ENCODE results near the gene HSPA9. TPM values are rescaled to one million over a fixed set of nuclear protein-coding genes. Genes with fewer than 3 reads are reported as not detected.
A peak's percentile ranks its signal among the peaks of the same experiment; 100 is the strongest.

Gene HSPA9
- total and polyA plus RNA-seq, 2 of the 8 experiments (the other 6 are each of a cell fraction or from before 2014, with no cell fraction given), result 191 to 395 TPM

DNA sequence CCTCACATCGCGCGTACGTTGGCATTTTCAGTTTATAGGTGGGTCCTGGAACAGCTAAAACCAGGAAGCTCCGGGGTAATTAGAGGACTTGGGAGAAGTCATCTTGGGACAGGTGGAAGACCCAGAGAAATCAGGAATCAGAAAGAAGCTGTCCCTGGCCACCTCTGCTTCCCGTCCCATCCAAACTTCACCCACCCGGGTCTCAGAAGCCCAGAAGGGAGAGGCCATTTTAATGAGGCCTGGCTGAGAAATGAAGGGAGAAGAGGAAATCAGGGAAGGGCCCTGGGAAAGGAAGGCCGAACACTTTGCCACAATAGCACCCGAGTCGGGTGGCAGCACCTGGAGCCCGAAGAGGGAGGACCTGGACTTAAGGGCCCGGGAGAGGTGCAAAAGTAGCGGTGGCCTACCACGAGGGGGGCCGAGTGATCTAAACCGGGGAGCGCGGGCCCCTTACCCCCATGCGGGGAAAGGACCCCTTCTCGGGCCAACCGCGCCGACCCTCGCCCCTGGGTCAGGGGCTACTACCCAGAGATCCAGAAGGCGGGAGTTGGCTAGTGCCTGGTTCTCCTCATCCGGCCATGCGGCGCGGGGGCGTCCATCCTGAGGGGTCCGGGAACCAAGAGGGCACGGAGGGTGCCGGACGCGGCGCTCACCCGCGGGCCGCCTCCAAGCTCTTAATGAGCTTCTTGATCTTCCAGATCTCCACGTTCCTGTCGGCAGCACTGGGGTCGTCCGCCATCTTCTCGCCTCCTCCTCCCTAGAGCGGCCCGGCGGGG lies 32.8 kb downstream of the HSPA9 start:
- Histone ChIP-seq H3K9ac (replicated peaks in 1 of 4; ENCODE audit: extremely low read depth in 1 of 4, low read depth in 3 of 4, low read length in 3 of 4) (peak overlapping the region; percentile 88 to 99 (median 97)), H4K5ac (ENCODE audit: insufficient read length, low read depth, low read length) (no peak overlapping the region), H4K8ac (ENCODE audit: extremely low read depth, insufficient read depth, low read length) (peak overlapping the region; percentile 99; the same call in 1 of the 2 replicates), H2BK20ac (ENCODE audit: low read length) (no peak overlapping the region), H4K20me1 (replicated peaks in 1 of 2; ENCODE audit: control insufficient read depth in 1 of 2, insufficient read depth in 2 of 2, low read length in 2 of 2) (peaks cover 8% of the 10 kb centered on the region in 2 experiments), H3K4me1 (replicated peaks in 1 of 4; ENCODE audit: control insufficient read depth in 3 of 4, insufficient read depth in 4 of 4, low read length in 3 of 4) (peaks cover 0 to 16% (median 2%) of the 10 kb centered on the region in 4 experiments; a peak in 4 of 7 replicates), H3K23ac (ENCODE audit: insufficient read length) (no peak overlapping the region), H3K18ac (ENCODE audit: extremely low read depth, low read length) (peak overlapping the region; percentile 96; the same call in 1 of the 2 replicates), H3K14ac (ENCODE audit: insufficient read length) (no peak overlapping the region), H3K9me3 (ENCODE audit: insufficient read depth in 2 of 2, low read depth in 1 of 2, low read length in 1 of 2) (no peaks in the 10 kb centered on the region), H3K36me3 (ENCODE audit: control insufficient read depth in 2 of 4, insufficient read depth in 4 of 4, low read length in 3 of 4) (peaks cover 0 to 28% (median 1%) of the 10 kb centered on the region in 4 experiments; a peak in 2 of 8 replicates), H4K91ac (replicated peaks; ENCODE audit: insufficient read length, low read length) (no peak overlapping the region), H2AFZ (ENCODE audit: low read length) (no peak overlapping the region), H2AK5ac (ENCODE audit: low read depth, low read length) (no peak overlapping the region), H3K27me3 (replicated peaks in 1 of 4; ENCODE audit: control insufficient read depth in 3 of 4, extremely low read depth in 1 of 4, insufficient read depth in 3 of 4, low read length in 3 of 4) (no peaks in the 10 kb centered on the region), H3K4me2 (ENCODE audit: insufficient read depth in 1 of 2, low read depth in 2 of 2, low read length in 2 of 2) (peak overlapping the region; percentile 77 to 93), H2BK12ac (ENCODE audit: low read depth, low read length) (peak overlapping the region; percentile 19; the same call in 1 of the 2 replicates), H2BK5ac (ENCODE audit: low read depth, low read length) (peak overlapping the region; percentile 98), H3K23me2 (ENCODE audit: low read depth, low read length) (peaks cover 15% of the 10 kb centered on the region), H3K56ac (replicated peaks; ENCODE audit: insufficient read length, low read depth, low read length) (peak overlapping the region; percentile 21), H3K79me1 (ENCODE audit: low read depth, low read length) (peaks cover 8% of the 10 kb centered on the region), H3K79me2 (ENCODE audit: control insufficient read depth in 1 of 2, insufficient read depth in 2 of 2, low read length in 2 of 2) (peaks cover 61 to 91% of the 10 kb centered on the region in 2 experiments), H3K27ac (ENCODE audit: low read depth, low read length) (peak overlapping the region; percentile 97), H2BK120ac (replicated peaks; ENCODE audit: low read depth, low read length) (no peak overlapping the region), H2BK15ac (ENCODE audit: low read length) (no peak overlapping the region), H3K4ac (replicated peaks; ENCODE audit: insufficient read length, low read depth, low read length) (no peak overlapping the region), H3K4me3 (ENCODE audit: extremely low read depth in 1 of 4, insufficient read depth in 2 of 4, low read depth in 3 of 4, low read length in 4 of 4) (peak overlapping the region; percentile 89 to 95 (median 92))
- FAIRE-seq (no peak), DNase-seq (ENCODE audit: low read depth in 1 of 2, low spot score in 2 of 2) (peak in 1 of 2 experiments; percentile 2)
- WGBS, 2 experiments (ENCODE audit: extremely low coverage in 1 of 2, insufficient coverage in 1 of 2, insufficient read length in 1 of 2, insufficient replicate concordance in 2 of 2, low coverage in 1 of 2, low lambda C conversion rate in 2 of 2, missing lambda C conversion rate in 1 of 2), result 2% methylated on average over 36 of the region's 47 CpGs; no CpG with 5 or more reads in 1 of the 2 experiments
- TF ChIP-seq POLR2A (IDR thresholded peaks at IDR 0.05; ENCODE audit: control extremely low read depth in 1 of 2, low read depth in 2 of 2, low read length in 2 of 2) (peak in 1 of 2 experiments; percentile 53; a peak in 2 of 3 replicates), JUN (IDR thresholded peaks at IDR 0.05; ENCODE audit: low read depth, low read length) (no peak), HDAC2 (IDR thresholded peaks at IDR 0.05; ENCODE audit: borderline replicate concordance in 1 of 2, low read depth in 2 of 2, low read length in 2 of 2) (0 out of 4 replicates have a peak, but pooled peaks of 1 of the 2 experiments have one; percentile 57), YY1 (IDR thresholded peaks at IDR 0.05; ENCODE audit: low read depth, low read length) (peak; percentile 85), TBP (IDR thresholded peaks at IDR 0.05; ENCODE audit: low read depth, low read length) (no peak), TAF1 (IDR thresholded peaks at IDR 0.05; ENCODE audit: low read depth, low read length) (peak; percentile 80; the same call in 1 of the 2 replicates), RBBP5 (IDR thresholded peaks at IDR 0.05; ENCODE audit: borderline replicate concordance, low read depth, low read length) (no peak; the same call in 1 of the 2 replicates), SUZ12 (IDR thresholded peaks at IDR 0.05; ENCODE audit: low read length) (no peak), KDM5A (IDR thresholded peaks at IDR 0.05; ENCODE audit: low read length) (0 out of 2 replicates have a peak, but pooled peaks have one; percentile 51)
- CTCF ChIA-PET (ENCODE audit: partially characterized antibody), result interaction anchor here (1.1 to 2.3 kb wide), 2 partner anchors 12 to 77 kb away, joined by 3 to 15 read pairs; partner anchors contain the start of gene EGR1
- POLR2A ChIA-PET (ENCODE audit: partially characterized antibody), result interaction anchor here (0.8 to 26.9 kb wide), 26 partner anchors 9 to 751 kb away, joined by 3 to 1018 read pairs (median 6); partner anchors contain the start of genes EGR1, FAM53C, HSPA9 and KDM3B
